NCI-H82 (cell line): Measurements from ENCODE around the gene NKAIN4.

Source experiments
- DNase-seq: peaks from one replicate; lab custom pipeline; 2025; lab: John Stamatoyannopoulos, UW

The NKAIN4 gene

DNA sequence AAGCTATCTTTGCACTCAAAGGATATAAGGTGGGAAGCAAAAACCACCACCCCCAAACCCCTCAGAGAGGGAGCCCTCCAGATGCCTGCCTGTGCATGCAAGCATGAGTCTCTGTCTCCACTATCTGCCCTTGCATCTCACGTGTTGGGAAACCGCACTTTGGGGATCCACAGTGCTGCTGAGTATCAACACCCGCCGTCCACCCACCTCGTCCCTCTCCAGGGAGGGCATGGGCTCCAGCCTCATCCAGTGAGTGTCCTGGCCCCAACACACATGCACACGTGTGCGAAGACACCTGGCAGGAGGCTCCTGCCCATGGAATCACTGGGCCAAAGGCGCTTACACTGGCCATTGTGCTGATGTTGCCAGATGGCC, 34.8 kb downstream of the NKAIN4 start:
- DNase-seq, result no peak

DNA sequence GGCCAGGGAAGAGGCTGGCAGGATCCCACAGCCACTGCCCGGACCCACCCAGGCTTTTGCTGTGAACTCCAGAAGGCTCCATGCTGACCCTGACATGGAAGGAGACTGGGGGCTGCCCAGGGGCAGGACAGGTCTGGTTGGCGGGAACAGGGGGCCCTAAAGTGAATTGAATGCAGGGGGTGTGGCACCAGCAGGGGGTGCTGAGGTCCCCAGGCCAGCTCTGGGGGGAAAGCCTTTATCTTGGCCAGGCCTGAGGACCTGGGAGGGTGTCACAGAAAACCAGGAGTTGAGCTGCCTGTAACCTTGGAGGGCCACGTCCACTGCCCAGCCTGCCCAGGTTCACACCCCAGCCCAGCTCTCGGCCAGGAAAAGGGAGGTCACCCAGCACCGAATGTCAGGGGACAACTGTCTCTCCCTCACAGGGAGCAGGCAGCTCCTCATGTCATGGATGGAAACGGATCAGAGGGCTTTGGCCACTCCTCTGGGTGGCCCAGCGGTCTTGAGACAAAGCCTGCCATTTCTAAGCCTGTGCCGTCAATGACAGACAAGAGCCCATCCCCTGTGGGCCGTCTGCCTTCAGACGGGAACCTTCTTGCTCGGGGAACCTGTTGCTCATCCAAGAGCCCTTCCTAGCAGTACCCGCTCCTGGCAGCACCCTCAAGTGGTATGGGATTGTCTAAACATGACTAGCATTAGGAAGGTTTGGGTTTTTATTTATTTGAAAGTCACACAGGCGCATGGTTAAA, 35.4 kb downstream of the NKAIN4 start:
- DNase-seq, result no peak

DNA sequence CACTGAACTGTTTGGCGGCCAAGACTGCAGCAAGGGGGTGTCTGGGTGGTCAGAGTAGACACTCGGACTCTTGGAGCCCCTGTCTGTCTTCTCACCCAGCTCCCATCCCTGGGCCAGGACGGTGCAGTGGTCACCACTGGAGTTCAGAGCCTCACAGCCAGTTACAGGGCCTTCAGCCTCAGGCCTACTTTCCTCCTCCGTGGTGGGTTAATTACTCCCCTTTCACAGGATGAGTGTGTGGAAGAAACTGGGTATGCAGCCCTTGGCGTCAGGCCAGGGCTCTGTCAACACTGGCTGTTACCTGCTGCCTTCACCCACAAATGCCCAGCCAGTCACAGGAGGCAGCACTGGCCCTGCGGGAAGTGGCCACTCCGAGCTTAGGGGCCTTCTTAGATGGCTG, 36.6 kb downstream of the NKAIN4 start:
- no peak for DNase-seq

DNA sequence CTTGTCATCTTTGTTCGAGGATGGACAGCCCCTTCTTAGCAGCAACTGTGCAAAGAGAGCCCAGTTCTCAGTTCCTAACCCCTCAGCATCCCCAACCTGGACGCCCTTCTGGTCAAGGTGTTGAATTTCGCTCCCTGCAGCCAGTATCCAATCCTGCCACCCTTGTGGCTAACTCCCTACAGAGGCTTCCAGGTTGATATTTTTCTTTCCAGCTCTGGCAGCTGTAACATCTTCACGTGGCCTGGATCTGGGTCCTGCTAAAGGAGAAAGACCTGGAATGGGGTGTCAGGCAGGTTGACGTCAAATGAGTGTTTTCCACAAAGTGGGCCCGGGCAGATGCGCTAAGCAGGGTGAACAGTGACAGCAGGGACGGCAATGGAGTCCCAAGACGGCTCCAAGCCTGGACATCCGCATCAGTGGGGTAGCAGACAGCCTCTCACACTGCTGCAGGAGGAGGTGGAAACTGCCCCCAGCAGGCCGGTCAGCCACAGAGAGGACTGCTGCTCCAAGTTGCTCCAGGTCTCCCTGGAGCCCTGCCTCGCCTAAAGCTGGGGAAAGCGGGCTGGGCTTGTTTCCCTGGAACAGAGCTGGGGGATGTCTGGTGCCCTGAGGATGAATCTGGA, 37.3 kb downstream of the NKAIN4 start:
- no peak for DNase-seq

DNA sequence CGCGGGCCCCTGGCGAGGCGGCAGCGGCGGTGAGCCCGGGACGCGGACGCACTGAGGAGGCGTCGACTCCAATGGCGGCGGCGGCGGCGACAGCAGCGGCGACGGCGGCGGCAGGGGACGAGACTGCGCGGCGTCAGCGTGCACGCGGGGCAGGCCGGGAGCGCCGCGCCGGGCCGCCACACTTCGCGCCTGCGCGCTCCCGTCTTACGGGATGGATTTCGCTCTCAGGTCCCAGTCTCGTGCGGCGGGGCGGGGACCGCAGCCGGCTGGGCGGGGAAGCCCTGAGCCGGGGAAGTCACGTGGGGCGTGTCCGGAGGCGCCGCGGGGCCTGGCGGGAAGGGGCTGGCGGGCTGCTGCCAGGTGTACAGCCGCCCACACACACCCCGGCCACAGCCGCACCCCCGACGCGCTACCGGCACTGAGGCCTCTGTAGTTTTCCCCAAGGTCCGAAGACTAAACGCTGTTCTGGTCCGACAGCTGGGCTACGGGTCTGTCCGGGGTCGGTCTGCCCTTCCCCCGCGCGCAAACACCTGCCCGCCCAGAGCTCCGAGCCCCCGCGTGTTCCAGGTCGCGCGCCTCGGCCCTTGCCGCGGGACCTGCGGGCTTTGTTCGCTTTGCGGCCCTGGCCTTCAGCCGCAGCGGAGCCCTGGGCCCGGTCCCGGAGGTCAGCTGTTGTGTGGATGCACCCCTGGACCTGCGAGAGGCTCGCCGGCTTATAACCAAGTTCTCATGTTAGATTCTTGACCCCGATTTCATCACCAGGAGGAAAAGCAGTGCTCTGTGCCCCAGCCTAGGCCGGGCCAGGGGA, 38.0 kb downstream of the NKAIN4 start, which contains the start of gene YTHDF1:
Gene YTHDF1 (minus strand): TSS at position 91 of the 808 bp plus-strand sequence. CDS start 239 bp downstream, outside the sequence.
- peak; percentile 97 for DNase-seq

DNA sequence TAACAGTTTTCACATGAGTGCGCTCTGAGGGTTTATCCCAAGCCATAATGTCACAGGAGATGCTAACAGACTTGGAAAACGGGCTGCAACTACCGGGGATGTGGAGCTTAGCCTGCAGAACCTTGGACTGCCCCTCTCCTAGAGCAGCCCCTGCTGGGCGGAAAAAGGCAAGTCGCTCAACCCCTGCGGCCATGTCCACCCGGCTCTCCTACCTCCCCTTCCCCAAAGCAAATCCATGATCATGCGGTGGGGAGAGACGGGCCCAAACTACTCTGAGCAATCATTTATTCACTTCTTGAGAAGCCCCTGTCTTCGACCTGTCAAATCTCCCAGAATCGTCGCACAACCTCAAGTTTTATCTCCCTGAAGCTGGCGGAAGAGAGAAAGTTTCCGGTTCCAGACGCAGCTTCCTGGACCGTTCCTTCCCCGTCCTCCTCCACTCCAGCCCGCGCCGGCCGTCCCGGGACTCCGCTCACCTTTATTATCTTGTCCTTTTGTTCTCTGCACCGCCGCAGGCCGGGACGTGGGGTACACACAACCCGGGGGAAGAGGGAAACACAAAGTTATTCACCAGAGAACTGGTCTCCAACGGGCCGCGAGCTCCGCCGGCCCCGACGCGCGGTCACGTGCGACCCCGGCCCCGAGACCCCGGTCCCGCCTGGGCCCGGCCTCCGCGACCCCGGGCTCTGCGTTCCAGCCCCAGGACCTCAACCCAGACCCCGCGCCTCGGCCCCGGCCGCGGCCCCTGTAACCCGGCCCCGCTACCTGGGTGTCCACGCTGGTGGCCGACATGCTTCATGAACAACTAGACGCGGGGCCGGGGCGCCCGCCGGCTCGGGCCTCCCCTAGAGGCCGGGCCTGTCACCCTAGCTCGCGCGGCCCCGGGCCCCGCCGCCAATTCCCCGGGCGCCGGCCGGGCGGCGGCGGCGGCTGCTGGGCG, 38.9 kb downstream of the NKAIN4 start:
- DNase-seq, result peak; percentile 69

DNA sequence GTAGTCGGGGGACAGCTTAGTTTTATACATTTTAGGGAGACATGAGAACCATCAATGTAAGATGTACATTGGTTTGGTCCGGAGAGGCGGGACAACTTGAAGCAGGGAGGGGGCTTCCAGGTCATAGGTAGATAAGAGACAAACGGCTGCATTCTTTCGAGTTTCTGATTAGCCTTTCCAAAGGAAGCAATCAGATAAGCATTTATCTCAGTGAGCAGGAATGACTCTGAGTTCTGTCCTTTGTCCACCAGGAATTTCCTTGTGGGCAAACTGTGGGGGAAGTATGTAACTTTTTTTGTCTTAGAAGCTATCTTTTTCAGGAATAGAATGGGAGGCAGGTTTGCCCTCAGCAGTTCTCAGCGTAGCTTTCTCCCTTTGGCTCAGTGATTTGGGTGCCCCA, 39.7 kb downstream of the NKAIN4 start:
- no peak for DNase-seq

DNA sequence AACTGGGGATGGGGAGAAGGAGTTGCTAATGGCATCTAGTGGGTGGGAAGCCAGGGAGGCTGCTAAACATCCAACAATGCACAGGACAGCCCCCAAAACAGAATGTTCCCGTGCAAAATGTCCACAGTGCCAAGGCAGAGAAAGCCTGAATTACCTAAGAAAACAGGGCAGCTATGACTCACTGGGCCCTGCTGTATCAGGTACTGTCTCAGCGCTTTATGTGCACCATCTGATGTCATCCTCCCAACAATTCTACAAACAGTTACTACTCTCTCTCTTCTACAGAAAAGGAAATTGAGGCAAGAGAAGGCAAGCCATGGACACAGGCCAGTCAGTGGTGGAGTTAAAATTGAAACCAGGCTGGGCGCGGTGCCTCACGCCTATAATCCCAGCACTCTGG, 41.5 kb downstream of the NKAIN4 start:
- no peak for DNase-seq

DNA sequence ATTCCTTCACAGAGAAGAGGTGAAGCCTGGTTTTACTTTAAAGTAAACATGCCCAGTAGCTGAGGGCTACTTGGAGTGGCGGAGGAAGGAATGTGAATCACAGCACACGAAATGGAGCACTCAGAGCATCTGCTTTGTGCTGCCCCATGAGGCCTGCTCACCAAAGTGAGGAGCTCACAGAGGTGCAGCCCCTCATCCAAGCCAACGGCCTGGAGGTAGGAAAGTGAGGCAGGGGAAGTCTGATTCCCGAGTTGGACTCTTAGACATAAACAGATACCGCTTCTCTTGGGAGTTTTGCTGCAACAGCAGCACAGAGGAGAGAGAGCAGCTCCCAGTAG, 41.9 kb downstream of the NKAIN4 start:
- no peak for DNase-seq

DNA sequence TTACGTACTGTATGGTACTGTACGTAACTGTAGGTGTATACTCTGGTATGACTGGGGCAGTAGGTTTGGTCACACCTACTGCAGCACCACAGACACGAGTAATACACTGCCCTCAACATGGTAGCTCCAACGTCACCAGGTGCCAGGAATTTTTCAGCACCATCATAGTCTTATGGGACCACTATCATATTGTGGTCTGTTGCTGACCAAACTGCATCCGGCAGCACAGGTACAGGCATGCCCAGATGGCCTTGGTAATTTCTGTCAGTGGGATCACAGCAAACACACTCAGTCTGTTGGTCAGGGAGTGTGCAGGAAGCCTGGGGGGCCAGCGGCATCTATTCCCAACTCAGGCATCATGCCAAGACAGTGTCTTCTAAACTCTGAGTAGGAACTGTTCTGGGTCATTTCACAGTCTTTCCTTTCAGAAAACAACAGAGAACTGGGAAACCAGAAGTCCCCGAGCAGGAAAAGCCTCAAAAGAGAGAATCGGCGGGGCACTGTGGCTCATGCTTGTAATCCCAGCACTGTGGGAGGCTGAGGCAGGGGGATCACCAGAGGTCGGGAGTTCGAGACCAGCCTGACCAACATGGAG, 44.2 kb downstream of the NKAIN4 start:
- DNase-seq, result no peak

DNA sequence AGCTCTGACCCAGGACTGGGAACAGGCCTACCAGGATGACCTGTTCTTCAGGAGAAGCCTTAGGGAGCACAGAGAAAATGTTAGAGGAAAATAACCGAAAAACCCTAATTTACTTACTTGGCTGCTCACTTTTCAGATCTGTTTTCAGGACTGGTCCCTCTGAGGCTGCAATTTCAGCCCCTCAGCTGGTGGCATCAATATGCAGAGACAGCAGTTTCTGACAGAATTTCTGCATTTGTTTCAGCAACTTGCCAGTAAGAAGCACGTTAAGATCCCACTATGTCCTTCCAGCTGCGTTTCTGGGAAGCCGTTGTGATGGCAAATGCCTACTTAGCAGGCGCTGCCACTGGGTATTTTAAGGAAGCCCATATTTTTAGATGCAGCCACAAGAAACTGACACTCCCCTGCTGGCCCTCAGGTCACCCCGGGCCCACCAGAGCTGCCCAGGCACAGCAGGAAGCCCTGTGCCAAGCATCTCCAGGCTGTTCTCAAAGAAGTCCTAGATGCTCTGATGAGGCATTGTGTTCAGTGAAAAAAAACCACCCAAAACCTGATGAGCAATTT, 45.8 kb downstream of the NKAIN4 start:
- no peak for DNase-seq

DNA sequence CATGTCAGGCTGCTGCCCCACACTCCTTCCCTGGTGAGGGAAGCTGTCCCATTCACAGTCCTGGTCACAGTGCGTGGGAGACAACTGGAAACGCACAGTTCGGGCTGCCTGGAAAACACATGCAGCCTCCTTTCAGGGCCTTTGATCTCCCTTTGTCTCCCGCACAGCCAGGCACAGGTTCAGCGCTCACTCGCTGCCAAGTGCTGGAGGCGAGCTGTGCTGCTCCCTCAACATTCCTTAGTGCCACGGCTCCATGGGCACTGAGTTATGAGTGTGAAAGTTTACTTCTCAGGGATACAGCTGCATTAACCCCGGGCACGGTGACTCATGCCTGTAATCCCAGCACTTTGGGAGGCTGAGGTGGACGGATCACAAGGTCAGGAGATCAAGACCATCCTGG, 47.4 kb downstream of the NKAIN4 start:
- DNase-seq, result no peak

DNA sequence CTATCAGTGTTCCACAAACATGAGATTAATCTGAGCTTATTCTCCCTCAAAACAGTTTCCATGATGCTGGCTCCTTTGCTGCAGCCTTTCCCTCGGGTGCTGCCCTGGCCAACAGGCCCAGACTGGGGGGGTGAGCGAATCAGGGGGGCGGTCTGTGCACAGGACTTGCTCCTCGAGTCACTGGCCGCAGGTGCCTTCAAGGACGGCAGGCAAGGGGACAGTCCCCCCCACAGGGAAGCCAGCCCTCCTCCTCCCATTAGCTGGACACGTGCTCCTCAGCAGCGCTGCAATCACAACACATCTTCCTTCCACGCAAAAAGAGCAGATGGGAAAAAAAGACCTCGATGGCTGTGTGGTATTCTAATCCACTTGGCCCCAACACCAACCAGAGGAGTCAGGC, 48.4 kb downstream of the NKAIN4 start:
- DNase-seq, result no peak

DNA sequence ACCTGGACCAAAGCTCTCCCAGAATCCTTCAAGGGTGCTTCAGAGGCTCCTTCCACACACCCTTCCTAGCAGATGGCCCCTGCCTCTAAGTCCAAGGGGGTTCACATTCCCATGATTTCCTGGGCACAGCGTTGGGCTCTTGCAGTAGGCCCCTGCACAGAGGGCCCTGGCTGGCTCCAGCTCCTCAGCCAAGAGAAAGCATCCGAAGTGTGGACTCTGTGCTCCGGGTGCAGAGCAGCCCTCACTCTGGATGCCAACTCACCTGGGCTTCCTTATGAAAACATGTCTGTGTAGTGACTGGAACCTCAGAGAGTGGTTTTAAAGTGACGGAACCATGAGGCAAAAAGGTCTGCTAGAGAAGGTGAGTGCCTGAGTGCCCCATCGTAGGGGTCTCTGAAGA, 49.9 kb downstream of the NKAIN4 start:
- no peak for DNase-seq

DNA sequence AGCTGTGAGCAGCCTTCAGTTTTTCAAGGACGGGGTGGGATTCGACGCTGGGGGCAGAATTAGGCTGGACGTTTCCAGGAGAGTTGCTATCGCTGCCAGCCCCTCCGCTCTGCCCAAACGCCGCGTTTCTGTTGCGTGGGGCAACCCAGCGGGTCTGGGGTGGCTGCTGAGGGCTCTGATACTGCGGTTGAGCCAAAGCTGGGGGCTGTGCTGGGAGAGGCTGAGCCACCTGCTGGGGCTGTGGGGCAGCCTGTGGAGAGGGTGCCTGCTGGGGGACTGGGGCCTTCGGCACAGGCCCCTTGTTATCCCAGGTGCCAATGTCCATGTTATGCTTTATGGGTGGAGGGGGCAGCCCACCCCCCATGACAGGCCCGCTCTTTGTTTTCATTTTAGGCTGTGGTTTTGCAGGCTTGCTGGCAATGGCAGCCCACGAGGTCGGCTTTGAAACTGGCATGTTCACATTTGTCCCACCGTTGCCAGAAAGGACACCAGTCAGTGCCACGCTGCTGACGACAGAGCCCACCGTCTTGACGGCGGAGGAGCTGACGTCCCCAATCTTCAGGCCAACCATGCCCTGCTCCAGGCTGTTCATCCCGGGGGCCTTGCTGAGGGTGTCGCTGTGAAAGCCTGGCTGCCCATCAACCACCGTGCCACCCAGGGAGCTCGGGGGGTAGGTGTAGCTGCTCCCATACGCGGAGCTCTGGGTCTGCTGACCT, 51.3 kb downstream of the NKAIN4 start:
- DNase-seq, result no peak

DNA sequence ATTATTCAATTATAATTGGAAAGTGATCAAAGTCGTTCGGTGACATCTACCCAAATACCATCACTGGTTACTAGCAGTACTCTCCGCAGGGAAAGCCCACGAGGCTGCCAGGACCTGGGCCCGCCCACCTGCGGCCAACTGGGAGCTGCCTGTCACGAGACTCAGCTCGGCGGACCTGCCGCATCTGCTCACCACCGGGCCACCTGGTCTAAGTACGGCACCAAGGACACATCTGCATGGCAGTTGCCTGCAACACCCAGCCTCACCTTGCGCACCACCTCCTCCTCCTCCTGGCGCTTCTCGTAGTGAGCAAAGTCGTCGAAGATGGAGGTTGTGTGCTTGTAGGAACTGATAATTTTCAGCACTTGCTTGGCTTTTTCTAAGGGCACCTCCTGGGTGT, 52.2 kb downstream of the NKAIN4 start:
- DNase-seq, result no peak

DNA sequence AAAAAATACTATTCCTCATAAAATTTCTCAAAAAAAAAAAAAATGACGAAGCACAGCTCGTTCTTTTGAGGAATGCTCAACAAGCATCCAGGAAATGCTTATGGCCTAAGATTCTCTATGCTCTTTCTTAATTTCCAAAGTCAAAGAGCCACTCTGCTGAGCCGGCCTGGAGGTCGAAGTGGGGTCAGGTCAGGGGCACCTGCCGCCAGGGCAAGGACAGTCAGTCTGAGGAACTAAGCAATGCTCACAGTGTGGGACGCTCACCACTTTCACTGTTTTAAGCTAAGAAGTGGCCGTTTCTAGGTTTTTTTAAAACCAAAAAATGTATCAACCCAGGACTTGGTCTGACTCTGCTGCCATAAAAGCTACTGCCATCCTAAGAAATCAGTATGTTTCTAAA, 55.7 kb downstream of the NKAIN4 start:
- DNase-seq, result no peak

DNA sequence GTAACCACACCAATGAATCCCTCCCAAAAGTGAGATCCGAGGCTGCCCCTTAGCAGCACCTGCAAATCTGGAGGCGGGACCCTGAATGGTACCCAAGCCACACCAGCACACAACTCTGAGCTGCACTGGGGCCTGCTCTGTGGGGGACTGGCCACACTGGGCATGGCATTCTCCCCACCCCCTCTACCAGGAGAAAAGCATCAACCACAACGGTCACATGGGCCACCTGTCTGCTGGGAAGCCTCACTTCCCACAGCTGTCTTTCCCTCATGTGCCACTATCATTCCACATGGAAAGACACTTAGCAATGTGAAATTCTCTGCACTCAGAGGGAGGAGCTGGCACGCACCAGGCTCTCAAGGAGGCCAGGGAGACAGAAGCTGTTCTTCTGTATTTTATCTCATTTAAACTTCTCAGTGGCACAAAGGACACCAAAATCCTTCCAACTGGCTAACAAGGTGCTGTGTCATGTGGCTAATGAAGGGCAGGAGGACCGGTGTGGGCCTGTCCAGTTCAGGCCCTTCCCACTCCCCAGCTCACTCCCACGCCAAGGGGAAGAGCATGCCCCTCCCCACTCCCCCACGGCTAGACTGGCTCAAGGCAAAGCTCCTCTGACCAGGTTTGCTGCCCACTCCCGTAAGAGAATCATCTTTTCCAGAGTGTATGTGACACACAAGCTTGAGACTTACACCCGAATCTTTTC, 57.3 kb downstream of the NKAIN4 start:
- no peak for DNase-seq

DNA sequence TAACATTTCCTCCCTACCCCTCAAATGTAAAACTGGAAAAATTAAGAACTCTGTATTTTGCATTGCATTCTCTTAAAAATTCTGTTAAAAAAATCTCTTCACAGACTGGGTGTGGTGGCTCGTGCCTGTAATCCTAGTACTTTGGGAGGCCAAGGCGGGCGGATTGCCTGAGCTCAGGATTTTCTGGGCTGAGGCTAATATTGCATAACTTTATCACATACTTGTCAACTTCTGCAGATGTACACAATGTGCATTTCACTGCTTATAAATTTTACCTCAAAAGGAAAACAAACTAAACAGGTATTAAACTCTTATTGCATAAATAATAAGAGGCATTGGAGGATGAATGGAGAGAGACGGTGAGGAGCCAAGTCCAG, 59.5 kb downstream of the NKAIN4 start:
- DNase-seq, result no peak
